ENCODE measurements around the gene CBARP. TPM values are rescaled to one million over a fixed set of nuclear protein-coding genes. Genes with fewer than 3 reads are reported as not detected.
"Not testable (repeated sequence)": the region's sequence is repeated elsewhere in the genome, so short reads cannot be mapped to it uniquely, and the experiment has no call there.

CBARP gene
- polyA plus RNA-seq, 10 donors = 0.97 to 2.7 (median 1.2) TPM

DNA sequence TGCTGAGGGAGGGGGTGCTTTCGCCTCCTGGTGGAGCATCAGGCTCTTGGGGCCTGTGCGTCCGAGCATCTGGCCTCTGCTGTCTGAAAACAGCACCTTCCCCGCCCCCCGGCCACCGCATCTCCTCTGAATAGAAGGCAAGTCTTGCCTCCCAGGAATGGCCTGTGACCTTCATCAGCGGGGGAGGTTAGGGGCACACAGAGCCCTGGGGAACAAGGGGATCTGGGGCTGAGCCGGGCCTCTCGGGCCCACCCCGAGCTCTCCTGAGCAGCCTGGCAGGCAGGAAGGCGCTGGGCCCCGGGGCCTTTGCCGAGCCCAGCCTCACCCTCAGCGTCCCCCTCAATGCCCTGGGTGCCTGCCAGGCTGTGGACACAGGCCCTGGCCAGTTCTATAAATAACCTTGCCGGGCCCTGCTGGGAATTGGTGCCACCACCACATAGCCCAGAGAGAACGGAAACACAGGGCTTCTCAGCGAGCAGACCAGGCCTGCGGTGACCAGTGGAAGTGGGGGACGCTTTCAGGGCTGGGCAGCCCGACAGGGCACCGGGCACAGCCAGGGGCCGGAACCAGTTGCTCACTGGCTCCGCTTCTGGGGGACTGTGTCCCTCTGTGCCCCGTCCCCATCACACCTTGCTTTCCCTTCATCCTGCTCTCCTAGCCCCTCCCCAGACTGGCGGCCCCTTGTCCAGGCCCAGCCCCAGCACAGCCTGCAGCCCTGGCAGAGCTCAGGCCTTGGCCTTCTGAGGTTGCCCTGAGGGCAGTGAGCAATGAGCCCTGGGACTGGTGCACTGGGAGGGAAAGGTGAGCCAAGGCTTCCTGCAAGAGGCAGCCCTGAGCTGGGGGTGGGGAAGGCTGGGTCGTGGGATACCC is 22.7 kb downstream of the CBARP start:
- peak in 1 of 3 donors; percentile 7 for DNase-seq

DNA sequence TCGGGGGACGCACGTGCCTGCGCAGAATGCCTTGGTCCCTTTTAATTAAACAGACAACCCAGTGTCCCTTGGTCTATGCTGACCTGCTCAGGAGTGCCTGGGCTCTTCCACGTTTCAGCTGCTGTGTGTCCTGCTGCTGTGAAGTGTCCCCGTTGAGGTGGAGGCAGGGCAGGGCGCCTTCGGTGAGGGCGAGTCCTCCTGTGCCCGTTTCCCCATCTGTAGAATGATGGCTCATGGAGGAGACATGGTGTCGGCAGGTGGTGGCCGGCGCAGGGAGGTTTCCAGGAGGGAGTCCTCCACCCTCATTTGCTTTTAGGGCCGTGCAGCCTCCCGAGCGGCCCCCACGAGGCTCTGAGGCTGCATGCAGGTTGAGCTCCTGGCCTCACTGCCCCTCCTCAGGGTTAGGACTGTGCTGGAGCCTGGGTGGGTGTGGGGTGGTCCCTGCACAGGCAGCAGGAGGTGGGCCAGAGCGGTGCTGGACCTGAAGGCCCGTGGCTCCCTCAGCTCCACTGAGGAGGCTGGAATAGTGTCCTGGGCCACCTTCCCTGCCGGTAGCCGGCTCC is 23.4 kb downstream of the CBARP start:
- DNase-seq = no peak

DNA sequence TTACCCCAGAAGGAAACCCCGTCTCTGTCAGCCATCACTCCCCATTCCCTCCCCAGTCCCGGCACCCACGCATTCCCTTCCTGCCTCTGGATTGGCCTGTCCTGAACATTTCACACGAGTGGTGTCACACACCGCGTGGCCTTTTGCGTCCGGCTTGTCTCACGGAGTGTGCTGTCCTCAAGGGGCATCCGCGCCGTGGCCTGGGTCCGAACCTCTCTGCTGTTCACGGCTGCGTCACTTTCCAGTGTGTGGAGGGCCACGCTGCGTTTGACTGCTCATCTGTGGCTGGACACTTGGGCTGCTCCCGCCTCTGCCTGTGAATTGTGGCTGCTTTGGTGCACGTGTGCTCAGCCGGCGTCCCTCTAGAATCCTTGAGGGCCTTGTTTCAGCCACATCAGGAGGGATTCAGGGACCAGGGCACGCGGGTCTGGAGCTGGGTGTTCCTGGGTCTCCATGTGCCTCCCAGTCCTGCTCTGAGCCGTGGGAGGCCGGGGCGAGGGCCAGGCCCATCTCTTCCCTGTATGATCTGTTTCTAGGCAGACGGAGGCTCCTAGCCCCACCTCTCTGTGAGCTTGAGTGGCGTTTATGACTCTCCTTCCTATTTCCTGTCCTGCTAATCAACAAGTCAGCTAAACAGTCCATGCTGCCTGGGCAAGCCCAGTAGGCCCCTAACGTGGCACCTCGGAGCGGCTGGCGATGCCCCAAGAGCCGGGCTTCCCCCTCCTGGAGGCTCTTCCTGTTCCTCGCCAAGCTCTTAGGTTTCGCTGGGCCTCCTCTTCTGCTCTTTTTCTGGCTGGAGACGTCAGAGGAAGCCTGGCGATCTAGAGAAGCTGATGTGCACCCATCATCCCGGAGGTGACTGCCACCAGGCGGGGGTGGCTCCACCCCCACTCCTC is 24.2 kb downstream of the CBARP start:
- DNase-seq = peak in 1 of 3 donors; percentile 75

DNA sequence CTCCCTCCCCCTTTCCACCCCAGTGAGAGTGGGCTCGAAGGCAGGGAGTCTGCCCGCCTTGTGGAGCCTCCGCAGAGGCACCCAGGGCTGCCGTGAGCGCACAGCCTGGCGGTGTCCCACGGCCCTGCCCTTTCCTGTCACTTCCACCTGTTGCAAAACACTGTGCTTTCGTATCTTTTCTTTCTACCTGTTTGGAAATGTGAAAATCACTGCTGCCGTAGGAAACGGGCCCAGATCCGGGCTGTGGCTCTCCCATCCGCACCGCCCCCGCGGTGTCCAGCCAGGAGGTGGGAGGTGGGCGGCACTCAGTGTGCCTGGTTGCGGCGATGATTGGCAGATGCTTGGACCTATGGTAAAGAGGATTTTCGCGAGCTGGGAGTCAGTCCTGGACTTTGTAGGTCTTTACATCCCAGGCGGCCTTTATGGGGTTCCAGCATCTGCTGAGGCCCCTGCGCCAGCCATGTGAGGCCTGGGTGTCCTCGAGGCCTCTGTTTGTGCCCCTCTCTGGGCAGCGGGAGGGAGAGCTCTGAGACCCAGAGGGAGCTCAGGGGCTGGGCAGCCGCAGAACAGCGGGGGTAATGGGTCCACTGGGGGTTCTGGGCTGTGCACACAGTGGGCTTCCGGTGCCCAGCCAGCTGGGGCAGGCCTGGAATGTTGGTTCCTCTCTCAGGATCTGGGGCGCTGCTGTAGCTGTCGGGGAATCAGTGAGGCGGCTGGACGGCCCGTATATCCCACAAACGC is 26.1 kb downstream of the CBARP start:
- DNase-seq = no peak

DNA sequence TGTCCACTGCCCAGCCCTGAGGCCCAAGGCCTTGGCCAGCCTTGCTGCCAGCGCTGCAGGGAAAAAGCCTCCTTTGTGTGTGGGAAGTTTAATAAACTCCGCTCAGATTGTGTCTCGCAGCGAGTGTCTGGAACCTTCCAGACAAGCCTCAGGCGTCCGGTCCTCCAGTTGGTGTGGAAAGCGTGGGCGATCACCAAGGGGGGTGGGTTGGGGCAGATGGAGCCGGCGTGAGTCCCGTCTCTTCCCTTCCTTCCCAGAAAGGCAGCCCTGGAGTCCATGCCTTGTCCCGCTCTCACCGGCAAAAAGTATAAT is 27.6 kb downstream of the CBARP start:
- no peak for DNase-seq

DNA sequence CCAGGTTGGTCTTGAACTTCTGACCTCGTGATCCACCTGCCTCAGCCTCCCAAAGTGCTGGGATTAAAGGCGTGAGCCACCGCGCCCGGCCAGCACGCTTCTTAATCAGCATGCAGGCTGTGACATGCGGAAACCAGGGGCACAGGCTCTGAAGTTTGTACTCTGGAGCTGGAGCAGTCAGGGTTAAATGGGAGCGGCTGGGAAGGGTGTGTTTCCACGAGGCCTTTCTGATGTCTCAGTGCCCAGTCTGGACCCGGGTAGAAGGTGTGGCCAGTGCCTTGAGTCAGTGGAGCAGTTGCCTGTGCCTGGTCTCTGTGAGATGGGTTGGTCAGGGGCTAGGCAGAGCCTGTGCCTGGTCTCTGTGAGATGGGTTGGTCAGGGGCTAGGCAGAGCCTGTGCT is 29.0 kb downstream of the CBARP start:
- DNase-seq = not testable (repeated sequence)

DNA sequence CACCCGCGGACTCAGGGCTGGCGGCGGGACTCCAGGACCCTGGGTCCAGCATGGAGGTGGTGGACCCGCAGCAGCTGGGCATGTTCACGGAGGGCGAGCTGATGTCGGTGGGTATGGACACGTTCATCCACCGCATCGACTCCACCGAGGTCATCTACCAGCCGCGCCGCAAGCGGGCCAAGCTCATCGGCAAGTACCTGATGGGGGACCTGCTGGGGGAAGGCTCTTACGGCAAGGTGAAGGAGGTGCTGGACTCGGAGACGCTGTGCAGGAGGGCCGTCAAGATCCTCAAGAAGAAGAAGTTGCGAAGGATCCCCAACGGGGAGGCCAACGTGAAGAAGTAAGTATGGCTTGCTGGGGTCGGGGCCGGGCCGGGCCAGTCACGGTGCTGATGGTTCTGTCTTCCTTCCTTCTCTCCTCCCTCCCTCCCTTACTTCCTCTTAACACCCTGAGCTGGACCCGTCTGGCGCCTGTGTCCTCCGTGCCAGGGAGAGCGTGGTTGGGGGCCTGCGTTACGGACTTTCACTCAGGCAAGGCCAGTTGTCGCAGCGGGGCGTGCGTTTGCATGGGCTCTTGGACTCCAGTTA is 30.8 kb downstream of the CBARP start:
- DNase-seq = peak in 1 of 3 donors; percentile 57

DNA sequence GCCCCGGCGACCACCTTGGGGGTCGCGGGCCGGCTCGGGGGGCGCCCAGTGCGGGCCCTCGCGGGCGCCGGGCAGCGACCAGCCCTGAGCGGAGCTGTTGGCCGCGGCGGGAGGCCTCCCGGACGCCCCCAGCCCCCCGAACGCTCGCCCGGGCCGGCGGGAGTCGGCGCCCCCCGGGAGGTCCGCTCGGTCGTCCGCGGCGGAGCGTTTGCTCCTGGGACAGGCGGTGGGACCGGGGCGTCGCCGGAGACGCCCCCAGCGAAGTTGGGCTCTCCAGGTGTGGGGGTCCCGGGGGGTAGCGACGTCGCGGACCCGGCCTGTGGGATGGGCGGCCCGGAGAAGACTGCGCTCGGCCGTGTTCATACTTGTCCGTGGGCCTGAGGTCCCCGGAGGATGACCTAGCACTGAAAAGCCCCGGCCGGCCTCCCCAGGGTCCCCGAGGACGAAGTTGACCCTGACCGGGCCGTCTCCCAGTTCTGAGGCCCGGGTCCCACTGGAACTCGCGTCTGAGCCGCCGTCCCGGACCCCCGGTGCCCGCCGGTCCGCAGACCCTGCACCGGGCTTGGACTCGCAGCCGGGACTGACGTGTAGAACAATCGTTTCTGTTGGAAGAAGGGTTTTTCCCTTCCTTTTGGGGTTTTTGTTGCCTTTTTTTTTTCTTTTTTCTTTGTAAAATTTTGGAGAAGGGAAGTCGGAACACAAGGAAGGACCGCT is 31.5 kb downstream of the CBARP start:
- peak in 1 of 3 donors; percentile 59 for DNase-seq

DNA sequence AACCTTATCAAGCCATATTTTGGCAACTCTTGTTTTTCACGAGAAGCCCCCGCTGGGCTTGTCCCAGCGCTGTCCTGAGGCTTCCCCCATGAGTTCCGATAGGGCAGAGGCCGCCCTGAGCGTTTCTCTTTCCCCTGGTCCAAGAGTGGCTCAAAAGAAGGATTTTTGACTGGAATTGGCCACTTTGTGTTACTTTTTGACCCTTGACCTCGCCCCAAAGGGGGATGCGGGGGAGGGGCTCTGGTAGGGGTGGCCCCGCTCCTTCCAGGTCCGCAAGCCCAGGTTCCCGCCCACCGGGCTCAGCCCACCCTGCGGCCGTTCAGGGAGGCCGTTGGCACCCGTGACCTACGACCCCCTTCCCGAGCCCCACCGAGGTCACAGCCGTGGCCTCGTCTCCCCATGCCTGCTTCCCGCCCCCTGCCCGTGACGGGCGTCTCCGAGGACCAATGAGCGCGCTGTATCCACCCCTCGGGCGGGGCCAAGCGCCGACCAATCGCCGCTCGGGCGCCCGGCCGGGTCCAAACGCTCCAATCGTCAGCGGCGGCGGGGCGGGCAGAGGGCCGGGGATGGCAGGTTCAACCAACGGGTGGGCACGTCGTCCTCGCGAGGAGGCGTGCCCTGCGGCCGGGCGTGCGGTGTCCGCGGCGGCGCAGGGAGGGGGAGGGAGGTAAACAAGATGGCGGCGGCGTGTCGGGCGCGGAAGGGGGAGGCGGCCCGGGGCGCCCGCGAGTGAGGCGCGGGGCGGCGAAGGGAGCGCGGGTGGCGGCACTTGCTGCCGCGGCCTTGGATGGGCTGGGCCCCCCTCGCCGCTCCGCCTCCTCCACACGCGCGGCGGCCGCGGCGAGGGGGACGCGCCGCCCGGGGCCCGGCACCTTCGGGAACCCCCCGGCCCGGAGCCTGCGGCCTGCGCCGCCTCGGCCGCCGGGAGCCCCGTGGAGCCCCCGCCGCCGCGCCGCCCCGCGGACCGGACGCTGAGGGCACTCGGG is 32.4 kb downstream of the CBARP start, which contains the start of gene STK11:
Gene STK11, plus strand, starts transcription at position 665 of the 986 bp plus-strand sequence. CDS start 1,136 bp downstream, outside the sequence.
- DNase-seq = peak; percentile 97 to 99 (median 99)

DNA sequence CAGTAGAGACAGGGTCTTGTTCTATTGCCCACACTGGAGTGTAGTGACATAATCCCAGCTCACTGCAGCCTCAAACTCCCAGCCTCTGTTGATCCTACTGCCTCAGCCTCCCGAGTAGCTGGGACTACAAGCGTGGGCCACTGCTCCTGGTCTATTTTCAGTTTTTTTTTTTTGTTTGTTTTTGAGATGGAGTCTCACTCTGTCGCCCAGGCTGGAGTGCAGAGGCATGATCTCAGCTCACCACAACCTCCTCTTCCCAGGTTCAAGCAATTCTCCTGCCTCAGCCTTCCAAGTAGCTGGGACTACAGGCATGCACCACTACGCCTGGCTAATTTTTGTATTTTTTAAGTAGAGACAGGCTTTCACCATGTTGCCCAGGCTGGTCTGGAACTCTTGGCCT is 37.2 kb downstream of the CBARP start:
- not testable (repeated sequence) for DNase-seq

DNA sequence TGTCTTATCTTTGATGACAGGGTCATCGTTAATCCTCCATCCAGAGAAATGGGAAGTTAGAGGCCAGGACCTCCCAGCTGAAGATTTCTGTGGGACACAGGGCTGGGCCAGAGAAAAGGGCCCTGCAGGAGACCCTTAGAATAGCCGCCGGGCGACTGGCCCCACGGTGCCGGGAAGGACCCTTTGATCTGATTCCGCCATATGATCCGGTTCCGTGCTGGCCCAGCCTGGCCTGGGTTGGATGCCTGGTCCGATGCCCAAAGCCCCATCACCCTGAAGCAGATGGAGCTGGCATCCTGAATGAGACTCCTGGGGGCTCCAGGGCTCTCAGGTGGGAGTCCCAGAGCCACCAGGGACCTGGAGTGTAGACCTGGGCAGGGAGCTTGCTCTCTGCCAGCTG is 38.3 kb downstream of the CBARP start:
- DNase-seq = no peak

DNA sequence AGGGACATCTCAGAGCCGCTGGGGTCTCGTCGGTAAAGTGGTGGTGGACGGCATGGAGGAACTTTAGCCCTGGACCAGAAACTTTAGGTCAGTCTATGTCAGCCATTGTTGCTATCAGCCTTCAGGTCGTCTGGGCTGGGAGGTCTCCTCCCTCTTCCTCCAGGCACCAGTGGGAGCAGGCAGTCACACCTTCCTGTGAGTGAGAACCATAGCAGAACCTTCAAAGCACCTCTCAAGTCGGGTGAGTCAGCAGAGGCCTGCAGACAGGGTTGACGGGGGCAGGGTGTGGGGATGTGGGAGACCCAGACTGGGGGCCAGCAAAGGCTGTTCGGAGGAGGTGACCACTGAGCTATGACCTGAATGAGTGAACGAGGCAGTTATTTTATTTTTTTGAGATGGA is 48.4 kb downstream of the CBARP start:
- DNase-seq = no peak

DNA sequence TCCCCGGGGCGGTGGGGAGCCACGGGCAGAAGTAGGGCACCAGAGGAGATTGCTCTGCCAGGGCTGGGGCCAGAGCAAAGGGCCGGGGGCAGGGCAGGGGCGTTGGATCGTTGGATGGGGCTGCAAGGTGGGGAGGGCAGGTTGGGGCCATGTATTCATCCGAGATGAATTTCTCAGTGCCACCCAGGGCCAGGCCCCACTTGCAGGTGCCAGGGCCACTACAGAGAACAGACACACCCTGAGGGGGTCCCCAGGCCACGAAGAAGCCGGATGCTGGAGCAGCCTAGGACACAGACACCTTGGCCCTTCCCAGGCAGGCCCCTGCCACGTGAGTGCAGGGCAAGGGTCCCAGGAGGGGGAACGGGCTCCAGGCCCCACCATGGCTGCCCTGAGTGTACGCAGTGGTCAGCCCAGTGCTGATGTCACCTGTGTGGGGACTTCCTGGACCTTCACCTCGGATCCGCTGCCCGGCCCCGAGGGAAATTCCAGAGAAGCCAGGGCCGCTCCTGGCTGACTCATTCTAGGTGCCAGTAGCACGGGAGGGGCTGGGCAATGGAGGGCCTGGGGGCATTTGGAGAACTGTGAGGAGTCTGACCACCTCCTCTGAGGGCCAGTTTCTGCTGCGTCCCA is 54.1 kb downstream of the CBARP start:
- DNase-seq = no peak

DNA sequence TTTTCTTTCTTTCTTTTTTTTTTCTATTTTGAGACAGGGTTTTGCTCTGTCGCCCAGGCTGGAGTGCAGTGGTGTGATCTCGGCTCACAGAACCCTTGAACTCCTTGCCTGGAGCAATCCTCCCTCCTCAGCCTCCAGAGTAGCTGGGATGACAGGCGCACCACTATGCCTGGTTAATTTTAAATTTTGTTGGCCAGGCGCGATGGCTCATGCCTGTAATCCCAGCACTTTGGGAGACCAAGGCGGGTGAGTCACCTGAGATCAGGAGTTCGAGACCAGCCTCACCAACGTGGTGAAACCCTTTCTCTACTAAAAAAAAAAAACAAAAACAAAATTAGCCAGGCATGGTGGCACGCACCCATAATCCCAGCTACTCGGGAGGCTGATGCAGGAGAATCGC is 55.1 kb downstream of the CBARP start:
- DNase-seq = no peak

DNA sequence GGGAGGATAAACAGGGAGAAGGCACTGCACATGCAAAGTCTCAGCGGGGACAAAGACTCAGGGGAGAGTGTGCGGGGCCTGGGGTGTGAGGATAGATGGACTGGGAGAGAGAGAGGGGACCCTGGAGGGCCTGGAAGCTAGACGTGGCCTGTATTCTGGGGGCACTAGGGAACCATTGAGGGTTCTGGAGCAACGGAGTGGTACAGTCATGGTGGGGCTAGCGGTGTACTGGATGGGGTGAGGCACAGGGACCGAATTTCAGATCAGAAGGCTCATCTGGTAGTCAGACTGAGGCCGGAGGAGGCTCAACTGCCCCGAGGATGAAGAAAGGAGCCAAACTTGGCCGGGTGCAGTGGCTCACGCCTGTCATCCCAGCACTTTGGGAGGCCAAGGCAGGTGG is 55.7 kb downstream of the CBARP start:
- no peak for DNase-seq

DNA sequence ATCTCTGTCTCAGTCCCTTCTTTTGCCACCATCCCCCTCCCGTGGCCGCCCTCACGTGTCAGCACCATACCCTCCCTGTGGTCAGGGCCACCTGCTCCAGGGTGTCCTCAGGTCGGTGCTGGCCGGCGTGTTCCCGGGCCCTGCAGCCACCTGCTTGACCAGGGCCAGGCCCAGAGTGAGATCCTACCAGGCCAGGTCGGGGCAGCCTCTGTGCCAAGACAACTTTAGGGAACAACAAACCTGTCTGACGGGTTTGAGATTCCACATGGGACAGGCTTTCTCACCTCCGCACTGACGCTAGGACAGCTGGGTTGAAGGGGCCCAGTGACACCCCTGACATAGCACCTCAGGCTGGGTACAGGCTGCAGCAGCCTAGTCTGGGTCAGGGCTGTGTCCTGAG is 56.2 kb downstream of the CBARP start:
- DNase-seq = no peak

Measured in muscle of back (tissue), 11 donors.